Ectodermal cell (in vitro differentiated cells): Measurements from ENCODE around the gene IRAK2.

Source experiments
- H3K27ac ChIP-seq: 2 replicates; pipeline ENCODE4 v1.7.0; 2013; ENCODE audit warnings: mild to moderate bottlenecking, low read depth, low read length; ENCODE audit not compliant: insufficient read depth, poor library complexity, severe bottlenecking
- H3K27me3 ChIP-seq: 2 replicates; pipeline ENCODE4 v1.7.0; 2013; ENCODE audit warnings: mild to moderate bottlenecking, low read length; ENCODE audit not compliant: insufficient read depth, control insufficient read depth, poor library complexity, severe bottlenecking
- H3K36me3 ChIP-seq: one replicate; pipeline ENCODE4 v1.7.0; 2013; ENCODE audit warnings: low read length; ENCODE audit not compliant: control insufficient read depth, insufficient read depth
- H3K4me1 ChIP-seq: one replicate; pipeline ENCODE4 v1.7.0; 2013; ENCODE audit warnings: low read length; ENCODE audit not compliant: control insufficient read depth, insufficient read depth
- H3K4me3 ChIP-seq: 2 replicates; pipeline ENCODE4 v1.7.0; 2013; ENCODE audit warnings: low read depth, low read length, control low read depth; ENCODE audit not compliant: insufficient read depth
- H3K9me3 ChIP-seq: 2 replicates; pipeline ENCODE4 v1.7.0; 2013; ENCODE audit warnings: mild to moderate bottlenecking, low read length, moderate library complexity; ENCODE audit not compliant: control insufficient read depth
- WGBS, 2 experiments: methylation state at CpG; one replicate each; pipeline ENCODE4 v1.1.7; 2013; ENCODE audit warnings: missing lambda C conversion rate in 2 of 2; 5-methylcytosine and 5-hydroxymethylcytosine counted together

IRAK2 gene

DNA sequence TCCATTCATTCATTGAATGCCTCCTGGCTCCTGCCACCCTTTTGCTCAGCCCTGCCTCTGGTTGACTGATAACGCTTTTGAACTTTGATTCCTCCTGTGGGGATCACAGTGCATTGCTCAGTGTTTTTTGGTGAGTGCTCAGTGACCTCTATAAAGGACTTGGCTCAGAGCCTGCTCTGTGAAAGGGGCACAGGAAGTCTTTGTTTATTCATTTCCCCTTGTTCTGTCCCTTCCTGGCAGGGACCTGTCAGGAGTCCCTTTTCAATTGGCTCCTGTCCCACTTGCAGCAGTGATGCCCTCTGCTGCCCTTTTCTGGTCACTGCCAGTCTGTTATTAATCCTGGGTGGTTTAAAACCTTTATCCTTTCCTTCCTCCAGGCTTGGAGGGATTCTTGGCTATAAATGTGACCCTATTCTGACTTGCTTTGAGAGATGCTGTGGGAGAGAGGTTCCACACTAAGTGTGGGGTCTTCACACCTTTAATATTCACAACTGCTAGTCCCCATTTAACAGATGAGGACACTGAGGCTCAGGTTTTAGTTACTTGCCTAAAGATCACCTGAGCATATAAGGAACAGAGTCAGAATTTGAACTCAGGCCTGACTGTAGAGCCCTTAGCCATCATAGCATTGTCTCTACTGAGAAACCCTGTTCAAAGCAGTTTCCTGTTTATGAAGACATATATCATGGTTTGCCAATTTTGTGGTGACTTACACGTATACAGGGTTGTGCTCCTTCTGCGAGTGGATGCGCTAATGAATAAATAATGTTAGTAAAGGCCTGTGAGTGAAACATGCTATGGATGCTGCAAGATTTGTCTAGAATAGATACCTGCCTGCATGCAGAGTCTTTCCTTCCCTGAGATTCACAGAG lies 60.3 kb downstream of the IRAK2 start:
- no peaks in the 10 kb centered on the region for H3K4me1 ChIP-seq
- 78 to 79% methylated on average over 4 of the region's 4 CpGs for WGBS, 2 experiments
- no peak overlapping the region for H3K4me3 ChIP-seq
- H3K27me3 ChIP-seq = no peaks in the 10 kb centered on the region
- H3K36me3 ChIP-seq = no peaks in the 10 kb centered on the region
- H3K9me3 ChIP-seq = no peaks in the 10 kb centered on the region
- H3K27ac ChIP-seq = no peak overlapping the region

GRCh38 chr3:10226293-10226692 lies 61.6 kb downstream of the IRAK2 start:
- Histone ChIP-seq H3K4me1 (no peaks in the 10 kb centered on the region), H3K27ac (no peak overlapping the region), H3K4me3 (no peak overlapping the region), H3K27me3 (no peaks in the 10 kb centered on the region), H3K36me3 (no peaks in the 10 kb centered on the region), H3K9me3 (no peaks in the 10 kb centered on the region)
- 17 to 21% methylated on average over 10 of the region's 10 CpGs for WGBS, 2 experiments

- no peaks in the 10 kb centered on the region for H3K27me3 ChIP-seq
- H3K27ac ChIP-seq = no peak overlapping the region
- no peaks in the 10 kb centered on the region for H3K36me3 ChIP-seq
- H3K4me3 ChIP-seq = no peak overlapping the region
- no peaks in the 10 kb centered on the region for H3K9me3 ChIP-seq
- no peaks in the 10 kb centered on the region for H3K4me1 ChIP-seq
- 93 to 95% methylated on average over 4 of the region's 4 CpGs for WGBS, 2 experiments
Measured at GRCh38 chr3:10228248-10228950, 63.7 kb downstream of the IRAK2 start.

DNA sequence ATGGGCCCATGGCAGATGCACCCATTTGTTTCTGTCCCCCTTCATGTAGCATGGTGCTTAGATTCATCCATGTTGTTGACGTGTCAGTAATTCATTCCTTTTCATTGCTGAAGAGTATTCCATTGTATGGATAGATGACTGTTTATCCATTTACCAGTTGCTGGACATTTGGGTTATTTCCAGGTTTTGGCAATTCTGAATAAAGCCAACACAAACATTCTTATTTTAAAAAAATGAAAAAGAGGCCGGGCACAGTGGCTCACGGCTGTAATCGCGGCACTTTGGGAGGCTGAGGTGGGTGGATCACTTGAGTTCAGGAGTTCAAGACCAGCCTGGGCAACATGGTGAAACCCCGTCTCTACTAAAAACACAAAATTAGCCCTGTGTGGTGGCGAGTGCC lies 64.9 kb downstream of the IRAK2 start:
- Histone ChIP-seq H3K27ac (no peak overlapping the region), H3K27me3 (no peaks in the 10 kb centered on the region), H3K4me3 (no peak overlapping the region), H3K4me1 (no peaks in the 10 kb centered on the region), H3K9me3 (no peaks in the 10 kb centered on the region), H3K36me3 (no peaks in the 10 kb centered on the region)
- 91 to 94% methylated on average over 7 of the region's 7 CpGs for WGBS, 2 experiments

DNA sequence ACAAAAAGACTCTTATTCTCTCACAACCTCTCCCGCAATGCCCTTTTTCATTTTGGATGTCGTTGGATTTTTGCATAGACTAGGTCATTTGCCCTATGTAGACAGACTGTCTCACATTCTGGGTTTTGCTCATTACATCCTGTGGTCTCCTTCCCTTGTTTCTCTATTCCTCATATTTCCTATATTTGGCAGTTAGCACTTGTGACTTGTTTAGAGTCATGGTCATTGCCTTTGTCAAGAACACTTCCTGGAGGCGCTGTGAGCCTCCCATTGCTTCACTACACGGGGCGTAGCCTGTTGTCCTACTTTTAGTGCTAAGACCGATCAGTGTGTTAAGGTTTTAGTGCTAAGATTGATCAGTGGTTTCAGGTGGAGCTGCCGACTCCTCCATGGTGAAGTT lies 67.4 kb downstream of the IRAK2 start:
- Histone ChIP-seq H3K27me3 (no peaks in the 10 kb centered on the region), H3K27ac (no peak overlapping the region), H3K36me3 (no peaks in the 10 kb centered on the region), H3K4me1 (no peaks in the 10 kb centered on the region), H3K9me3 (no peaks in the 10 kb centered on the region), H3K4me3 (no peak overlapping the region)
- WGBS, 2 experiments = 92 to 96% methylated on average over 7 of the region's 7 CpGs

DNA sequence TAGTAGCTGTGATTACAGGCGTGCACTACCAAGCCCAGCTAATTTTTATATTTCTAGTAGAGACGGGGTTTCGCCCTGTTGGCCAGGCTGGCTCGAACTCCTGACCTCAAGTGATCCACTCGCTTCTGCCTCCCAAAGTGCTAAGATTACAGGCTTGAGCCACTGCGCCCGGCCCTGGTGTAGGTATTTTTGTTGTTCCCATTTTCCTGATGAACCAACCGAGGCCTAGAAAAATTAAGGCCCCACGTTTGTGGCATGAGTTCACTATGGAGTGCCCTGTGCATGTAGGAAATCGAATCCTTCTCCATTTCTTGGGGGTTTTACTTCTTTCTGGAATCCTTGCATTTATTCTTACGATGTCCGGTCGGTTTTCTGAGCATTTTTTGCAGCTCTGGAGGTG lies 69.3 kb downstream of the IRAK2 start:
- 94 to 95% methylated on average over 13 of the region's 13 CpGs for WGBS, 2 experiments
- H3K4me3 ChIP-seq = no peak overlapping the region
- no peaks in the 10 kb centered on the region for H3K9me3 ChIP-seq
- H3K36me3 ChIP-seq = no peaks in the 10 kb centered on the region
- no peaks in the 10 kb centered on the region for H3K4me1 ChIP-seq
- H3K27ac ChIP-seq = no peak overlapping the region
- no peaks in the 10 kb centered on the region for H3K27me3 ChIP-seq

GRCh38 chr3:10234526-10235230 lies 70.0 kb downstream of the IRAK2 start:
- 90 to 91% methylated on average over 36 of the region's 36 CpGs for WGBS, 2 experiments

DNA sequence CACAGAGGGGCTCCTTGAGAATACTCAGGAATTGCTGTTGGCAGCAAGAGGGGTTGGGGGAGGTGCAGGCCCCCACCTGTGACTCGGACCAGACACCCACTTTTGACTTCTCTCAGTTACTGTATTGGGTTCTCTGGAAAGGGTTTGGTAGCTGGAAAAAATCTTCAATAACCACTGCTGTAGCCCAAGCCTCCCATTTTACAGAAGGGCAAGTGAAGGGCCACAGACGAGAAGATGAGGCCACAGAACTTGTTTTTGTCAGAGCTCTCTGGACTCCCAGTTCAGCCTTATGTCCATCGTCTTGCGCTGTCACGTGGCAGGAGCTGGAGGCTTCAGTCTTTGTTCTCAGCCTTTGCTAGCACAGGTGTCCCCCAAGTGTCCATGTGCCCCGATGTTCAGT lies 70.8 kb downstream of the IRAK2 start:
- no peaks in the 10 kb centered on the region for H3K27me3 ChIP-seq
- H3K27ac ChIP-seq = no peak overlapping the region
- 78 to 79% methylated on average over 6 of the region's 6 CpGs for WGBS, 2 experiments

More at GRCh38 chr3:10234526-10235230, 70.0 kb downstream of the IRAK2 start:
- no peaks in the 10 kb centered on the region for H3K27me3 ChIP-seq
- no peaks in the 10 kb centered on the region for H3K9me3 ChIP-seq
- H3K4me1 ChIP-seq = no peaks in the 10 kb centered on the region
- H3K36me3 ChIP-seq = no peaks in the 10 kb centered on the region
- H3K4me3 ChIP-seq = no peak overlapping the region
- H3K27ac ChIP-seq = no peak overlapping the region

GRCh38 chr3:10238345-10239183 lies 73.8 kb downstream of the IRAK2 start:
- H3K36me3 ChIP-seq = no peaks in the 10 kb centered on the region
- H3K4me3 ChIP-seq = no peak overlapping the region
- H3K27me3 ChIP-seq = no peaks in the 10 kb centered on the region
- no peaks in the 10 kb centered on the region for H3K4me1 ChIP-seq
- H3K9me3 ChIP-seq = no peaks in the 10 kb centered on the region
- no peak overlapping the region for H3K27ac ChIP-seq
- 84 to 85% methylated on average over 15 of the region's 15 CpGs for WGBS, 2 experiments

More for the DNA sequence above, 70.8 kb downstream of the IRAK2 start:
- Histone ChIP-seq H3K4me3 (no peak overlapping the region), H3K36me3 (no peaks in the 10 kb centered on the region), H3K4me1 (no peaks in the 10 kb centered on the region), H3K9me3 (no peaks in the 10 kb centered on the region)
